ENCODE measurements around the gene NHLRC1.

Gene NHLRC1

DNA sequence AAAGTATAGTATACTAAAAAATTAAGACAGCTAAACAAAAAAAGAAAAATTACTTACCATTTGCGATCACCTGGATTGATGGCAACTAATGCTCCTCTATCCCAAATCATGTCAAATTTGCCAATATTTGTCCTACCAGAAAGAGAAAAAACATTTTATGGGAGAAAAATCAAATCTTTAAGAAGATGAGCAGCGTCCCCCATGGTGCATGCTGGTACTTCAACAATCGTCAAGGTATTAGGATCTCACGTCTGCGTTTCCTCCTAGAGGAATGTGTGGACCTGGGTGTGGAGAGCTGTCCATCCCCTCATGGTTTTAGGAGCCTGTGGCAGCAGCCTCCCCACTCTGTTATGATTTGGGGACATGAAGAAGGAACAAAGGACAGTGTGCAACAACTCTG is 16.4 kb upstream of the NHLRC1 start:
- no peak for DNase-seq

DNA sequence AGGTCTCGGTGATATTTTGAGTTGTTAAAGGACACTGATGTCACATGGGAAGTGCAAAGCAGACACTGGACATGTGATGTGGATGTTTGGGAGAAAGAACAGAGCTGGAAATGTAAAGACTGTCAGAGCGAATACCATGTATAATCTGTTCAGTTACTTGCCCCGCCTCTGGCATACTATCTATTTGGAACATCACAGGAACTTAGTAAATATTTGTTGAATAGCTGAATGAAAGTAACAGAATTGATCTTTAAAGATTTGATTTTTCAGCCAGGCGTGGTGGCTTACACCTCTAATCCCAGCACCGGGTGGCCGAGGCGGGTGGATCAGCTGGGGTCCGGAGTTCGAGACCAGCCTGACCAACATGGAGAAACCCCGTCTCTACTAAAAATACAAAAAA is 13.8 kb upstream of the NHLRC1 start:
- no peak for DNase-seq

DNA sequence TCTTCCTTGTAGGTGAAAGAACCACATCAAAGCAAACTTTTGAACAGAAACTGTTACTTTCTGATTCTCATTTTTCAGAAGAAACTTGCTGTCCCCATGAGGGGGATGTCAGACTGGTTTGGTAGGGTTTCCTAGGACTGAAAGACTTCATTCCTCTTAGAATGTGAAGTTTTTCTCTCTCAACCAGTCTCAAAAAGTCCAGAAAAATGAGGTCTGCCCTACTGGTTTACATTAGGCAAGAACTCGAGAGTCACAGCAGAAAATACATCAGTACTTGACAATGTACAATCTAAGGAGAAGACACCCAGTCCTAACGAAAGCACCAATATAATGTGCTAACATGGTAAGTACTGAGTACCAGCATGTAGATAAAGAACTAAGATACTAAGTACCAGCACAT is 12.7 kb upstream of the NHLRC1 start:
- DNase-seq = no peak

DNA sequence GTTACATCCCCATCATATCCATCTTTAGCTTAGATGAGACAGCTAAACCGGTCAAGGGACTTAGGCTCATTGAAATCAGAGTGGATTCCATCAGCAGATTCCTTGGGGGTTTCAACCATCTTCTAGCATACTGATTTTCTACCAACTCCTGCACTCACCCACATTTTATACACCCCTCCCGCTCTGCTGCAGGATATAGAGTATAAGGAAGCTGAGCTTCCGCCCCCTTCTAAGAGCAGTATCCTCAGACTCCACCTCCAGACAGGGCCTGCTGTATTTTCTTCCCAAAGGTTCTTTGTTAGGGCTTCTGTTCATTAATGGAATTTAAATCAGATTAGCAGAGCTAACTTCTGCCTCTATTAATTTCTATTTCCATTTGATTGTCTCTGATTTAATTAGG is 9.9 kb upstream of the NHLRC1 start:
- DNase-seq = no peak

DNA sequence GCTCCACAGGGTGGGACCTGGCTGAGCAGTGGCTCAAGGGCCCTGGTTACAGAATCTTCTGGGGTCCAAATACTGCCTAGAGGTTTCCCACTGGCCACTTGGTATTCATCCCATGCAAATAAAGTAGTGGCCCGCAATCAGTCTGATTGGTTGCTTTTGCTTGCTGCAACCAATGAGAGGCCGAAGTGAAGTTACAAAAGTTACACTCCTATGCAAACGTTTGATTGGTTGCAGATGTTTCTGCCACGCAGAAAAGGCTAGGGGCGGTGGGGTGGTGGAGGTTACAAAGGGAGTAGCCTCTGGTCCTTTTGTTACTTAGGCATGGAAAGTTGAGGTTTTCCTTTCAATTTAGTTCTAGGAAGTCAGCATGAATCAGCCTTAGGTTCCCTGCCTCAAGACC is 3.6 kb upstream of the NHLRC1 start:
- no peak for DNase-seq

DNA sequence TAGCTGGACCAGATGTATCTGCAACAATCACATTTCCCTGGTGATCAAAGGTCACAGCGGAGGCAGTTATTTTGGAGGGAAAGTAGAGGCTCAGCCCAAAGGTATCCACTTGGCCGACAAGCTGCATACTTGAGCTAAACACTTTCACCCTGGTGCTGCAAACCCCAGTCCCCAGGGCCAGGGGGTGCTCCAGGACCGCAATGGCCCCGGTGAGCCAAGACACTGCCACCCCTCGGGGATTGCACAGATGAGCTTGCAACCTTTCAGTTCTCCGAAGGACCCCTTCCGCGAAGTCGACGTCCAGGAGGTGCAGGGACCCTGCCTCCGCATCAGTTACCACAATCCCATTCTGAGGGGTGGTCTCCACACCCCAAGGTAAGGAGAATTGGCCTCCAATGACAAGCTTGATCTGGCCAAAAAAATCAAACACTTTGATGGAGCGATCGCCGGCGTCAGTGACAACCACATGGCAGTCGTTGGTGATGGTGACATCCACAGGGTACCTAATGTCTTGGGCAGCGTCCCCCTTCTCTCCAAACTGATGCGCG is 823 bp downstream of the NHLRC1 start:
- no peak for DNase-seq

DNA sequence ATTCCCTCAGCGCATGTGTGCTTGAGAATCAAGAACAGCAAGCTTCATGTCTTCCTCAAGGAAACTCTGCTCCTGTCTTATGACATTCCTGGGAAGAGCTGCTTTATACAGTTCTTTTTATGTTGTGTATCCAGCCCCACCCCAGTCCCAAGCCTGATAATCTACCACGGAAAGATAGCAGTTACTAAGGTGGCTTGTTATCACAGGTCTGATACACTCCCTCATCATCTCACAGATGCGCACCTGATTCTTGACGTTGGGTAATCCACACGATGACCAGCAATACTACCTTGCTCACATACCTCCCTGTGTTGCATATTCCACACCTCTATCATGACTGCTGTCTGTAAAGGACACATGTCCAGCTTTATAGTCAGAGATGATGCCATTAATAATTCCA is 3.2 kb downstream of the NHLRC1 start:
- no peak for DNase-seq

DNA sequence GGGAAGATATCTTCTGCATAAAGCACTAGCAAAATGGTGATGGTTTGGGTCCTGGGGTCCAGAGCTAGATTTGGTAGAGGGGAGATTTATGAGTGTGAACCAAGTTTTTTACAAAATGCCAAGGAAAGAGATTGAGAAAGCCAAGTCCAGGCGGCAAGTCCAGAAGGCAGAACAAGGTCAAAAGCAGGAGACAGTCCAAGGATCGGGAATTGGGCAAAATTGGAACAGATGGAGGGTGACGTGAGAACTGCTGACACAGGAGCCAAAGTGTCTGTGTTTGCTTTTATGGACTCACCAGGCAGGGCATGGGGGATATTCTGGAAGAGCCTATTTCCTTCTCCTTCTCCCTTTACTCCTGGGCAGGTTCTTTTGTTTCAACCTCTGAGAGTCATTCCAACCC is 4.1 kb downstream of the NHLRC1 start:
- no peak for DNase-seq

DNA sequence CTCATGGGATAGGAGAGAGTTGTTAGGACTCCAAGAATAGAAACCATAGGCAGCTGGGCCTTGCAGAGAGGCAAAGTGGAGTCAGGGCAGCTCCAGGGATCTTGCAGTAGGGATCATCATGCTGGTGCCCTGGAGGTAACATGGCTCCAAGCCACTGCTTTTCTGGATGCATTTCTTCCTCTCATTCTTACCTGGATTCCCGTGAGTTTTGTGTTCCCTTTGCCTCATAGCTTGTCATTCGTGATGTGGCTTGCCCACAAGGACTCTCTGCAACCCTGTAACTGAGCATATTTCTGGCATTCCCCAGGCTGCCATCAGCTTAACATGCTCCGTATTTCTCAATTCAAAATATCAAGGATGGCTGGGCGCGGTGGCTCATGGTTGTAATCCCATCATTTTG is 5.3 kb downstream of the NHLRC1 start:
- DNase-seq = no peak

DNA sequence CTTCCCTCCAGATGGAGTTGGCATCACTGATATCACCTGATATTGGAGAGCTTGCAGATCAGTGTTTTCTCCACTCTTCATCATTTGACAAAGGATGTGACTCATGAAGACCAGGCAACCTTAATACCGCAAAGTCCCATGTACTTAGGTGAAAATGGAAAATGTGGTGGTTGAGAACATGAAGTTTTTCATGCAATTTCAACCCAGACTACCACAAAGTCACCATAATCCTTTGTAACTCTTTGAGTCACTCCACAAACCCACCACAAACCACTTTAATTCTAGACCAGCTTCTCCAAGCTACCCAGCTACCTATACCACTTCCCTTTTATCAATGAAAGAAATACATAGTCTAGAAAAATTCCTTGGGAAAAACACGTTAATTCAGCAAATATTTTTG is 7.1 kb downstream of the NHLRC1 start:
- DNase-seq = no peak

DNA sequence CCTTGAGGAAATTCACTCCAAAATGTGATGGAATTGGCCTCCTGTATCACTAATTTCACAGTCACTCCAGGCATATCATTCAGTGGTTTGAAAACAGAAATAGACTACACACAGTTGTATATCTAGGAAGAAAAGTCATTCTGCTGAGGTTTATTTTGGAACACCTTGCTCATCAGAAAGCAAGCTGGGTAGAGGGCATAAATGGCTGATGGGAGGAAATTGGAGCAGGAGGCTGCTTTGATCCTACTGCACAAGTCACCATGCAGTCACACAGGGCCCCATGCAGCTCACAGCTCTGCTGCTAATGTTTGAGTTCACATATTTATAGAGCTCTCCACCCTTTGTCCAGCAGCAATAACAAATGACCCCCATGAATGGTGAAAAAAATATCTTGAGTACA is 12.3 kb downstream of the NHLRC1 start:
- DNase-seq = no peak

DNA sequence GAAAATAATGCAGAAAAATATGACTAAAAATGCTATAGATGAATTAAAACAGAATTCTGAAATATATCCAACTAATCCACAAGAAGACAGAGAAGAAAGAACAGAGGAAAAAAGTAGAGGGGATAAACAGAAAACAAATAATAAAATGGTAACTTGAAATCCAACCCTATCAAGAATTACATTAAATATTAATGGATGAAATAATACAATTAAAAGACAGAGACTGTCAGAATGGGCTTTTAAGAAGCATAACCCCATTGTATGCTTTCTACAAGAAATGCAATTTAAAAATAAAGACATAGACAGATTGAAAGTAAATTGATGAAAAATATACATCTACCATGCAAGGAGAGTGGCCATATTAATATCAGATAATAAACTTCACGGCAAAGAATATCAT is 15.4 kb downstream of the NHLRC1 start:
- DNase-seq = no peak

DNA sequence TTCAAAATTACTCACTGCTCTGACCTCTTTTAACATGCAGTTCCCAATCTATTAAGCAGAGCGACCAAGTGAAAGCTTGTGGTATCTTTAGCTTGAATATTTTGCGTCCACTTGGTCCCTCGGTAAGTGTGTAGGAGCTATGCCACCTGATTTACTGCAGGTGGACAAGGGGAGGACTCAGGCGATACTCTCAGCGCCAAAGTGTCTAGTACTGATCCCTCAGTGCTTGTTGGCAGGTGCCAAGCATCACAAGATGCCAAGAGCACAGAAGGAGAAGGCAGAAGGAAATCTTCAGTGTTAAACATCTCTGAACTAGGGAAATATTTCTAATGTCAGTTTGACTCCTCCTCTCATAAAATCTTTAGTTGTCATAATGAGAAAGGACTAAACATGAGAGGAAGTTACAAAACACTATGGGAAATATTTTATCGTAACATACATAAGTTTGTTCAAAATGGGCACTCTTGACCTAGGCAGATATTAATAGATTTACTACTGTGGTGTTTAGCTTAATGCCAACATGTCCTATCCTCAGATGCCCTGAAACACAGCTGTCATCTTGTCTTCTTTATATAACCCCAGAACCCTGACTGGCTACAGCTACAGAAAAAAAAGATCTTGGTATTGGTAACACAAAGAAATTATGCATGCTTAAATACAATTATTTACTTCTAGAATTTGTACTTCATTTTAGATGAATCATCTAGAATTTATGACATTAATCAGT is 19.5 kb downstream of the NHLRC1 start:
- DNase-seq = no peak

DNA sequence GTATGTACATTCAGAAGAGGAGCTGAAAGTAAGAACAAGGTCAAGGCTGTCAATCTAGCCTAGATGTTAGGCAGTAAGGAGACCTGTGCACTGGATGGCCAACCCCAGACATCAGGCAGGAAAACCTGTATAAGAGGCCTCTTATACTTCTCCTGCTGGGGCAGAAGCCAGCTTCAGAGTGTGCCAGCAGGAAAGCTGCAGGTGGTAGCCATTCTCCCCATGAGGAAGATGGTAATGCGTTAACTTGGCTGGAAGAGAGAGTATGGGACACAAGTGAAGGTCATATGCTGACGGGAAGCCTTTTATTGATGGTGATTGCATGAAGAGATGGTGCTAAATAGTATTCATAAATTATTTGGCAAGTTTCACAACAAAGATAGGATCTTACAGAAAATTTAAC is 20.6 kb downstream of the NHLRC1 start:
- no peak for DNase-seq

DNA sequence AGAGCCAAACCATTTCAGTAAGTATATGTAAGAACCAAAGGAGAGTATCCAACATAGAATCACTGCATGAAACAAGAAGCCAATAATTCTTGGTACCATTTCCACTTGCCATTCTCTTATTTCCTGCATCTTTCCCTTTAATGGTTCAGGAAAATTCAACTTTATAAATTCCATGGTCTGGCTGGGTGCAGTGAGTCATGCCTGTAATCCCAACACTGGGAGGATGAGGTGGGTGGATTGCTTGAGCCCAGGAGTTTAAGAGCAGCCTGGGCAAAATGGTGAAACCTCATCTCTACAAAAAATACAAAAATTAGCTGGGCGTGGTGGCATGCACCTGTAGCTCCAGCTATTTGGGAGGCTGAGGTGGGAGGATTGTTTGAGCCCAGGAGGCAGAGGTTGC is 21.2 kb downstream of the NHLRC1 start:
- no peak for DNase-seq

DNA sequence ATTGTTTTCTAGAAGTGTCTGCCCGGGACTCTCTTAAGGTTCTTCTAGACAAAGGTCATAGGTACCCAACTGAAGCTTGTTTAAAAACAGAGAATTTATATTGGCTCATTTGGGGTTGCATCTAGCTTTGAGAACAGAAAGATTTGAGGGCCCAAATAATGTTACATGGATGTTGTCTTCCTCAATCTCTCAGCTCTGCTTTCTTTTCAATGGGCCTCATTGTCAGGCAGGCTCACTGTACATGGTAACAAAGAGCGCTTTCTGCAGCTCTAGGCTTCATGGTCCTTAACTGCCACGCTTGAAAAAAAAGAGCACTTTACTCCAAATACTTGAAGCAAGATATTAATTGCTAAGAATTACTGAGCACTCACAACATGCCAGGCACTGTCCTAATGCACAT is 22.2 kb downstream of the NHLRC1 start:
- DNase-seq = no peak

DNA sequence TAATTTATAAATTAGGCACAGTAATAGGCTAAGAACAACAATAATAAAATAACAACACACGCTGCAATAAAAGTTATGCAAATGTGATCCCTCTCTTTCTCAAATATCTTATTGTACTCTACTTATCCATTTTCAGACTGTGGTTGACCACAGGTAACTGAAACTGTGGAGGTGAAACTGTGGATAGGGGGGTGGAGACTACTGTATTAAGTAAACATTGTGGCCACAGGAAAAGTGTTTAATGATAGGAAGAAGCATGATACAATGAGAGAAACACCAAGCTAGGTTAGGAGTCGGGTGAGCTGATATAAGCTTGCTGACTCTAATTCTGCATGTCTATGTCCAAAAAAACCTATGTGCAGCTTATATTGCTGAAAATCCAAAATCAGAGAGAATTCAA is 23.0 kb downstream of the NHLRC1 start:
- no peak for DNase-seq

DNA sequence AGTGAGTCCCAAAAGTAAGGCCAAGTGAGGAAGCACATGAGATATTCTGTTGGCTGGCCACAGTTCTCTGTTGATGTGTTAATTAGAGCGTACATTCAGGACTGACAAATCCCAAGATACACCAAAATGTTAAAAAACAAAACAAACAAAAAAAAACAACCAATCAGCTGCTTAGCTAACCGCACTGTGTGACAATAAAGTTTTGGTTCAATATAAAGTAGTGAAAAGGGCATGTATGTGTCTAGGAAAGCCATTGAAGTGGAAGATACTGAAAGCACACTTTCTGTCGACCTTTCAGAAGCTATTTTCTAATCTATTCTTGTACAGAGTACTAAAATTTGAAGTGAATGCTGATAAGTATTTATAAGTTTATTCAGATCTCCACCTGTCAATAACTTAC is 26.1 kb downstream of the NHLRC1 start:
- DNase-seq = no peak

DNA sequence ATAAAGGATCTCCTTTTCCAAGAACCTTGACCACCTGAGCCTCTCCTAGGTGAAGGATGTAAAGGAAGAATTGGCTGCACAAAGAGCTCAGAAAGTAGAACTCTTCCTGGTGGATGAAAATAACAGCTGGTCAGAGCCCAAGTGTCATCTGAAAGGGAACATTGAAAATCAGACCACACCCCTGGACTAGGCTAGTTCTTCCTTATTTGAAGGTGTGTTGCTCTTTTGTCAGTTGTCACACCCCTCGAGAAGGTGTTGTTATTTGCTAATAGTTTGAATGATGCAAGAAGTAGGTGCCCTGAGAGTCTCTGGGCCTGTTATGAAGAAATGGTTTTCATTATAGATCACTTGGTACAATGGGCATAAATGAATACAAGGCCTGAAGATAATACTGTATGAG is 31.1 kb downstream of the NHLRC1 start:
- DNase-seq = no peak

DNA sequence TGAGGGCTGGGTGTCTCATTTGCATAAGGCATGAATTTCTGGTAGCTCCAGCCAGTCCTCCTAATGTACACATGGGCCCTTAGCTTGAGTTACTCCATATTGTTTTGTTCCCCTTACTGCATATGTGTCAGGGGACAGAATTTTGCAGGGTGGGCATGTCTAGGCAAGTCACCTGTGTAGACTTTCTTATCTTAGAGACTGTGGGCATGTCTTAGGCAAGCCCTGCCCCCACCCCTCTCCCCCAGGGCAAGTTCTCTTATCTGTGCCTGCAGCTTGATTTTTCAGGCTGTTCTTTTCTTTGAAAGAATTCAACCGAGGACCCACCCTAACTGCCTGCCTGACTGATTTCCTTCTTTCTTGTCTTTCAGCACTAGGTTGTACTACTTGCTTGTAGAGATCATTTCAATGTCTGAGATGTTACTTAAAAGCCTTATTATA is 32.1 kb downstream of the NHLRC1 start:
- DNase-seq = no peak

DNA sequence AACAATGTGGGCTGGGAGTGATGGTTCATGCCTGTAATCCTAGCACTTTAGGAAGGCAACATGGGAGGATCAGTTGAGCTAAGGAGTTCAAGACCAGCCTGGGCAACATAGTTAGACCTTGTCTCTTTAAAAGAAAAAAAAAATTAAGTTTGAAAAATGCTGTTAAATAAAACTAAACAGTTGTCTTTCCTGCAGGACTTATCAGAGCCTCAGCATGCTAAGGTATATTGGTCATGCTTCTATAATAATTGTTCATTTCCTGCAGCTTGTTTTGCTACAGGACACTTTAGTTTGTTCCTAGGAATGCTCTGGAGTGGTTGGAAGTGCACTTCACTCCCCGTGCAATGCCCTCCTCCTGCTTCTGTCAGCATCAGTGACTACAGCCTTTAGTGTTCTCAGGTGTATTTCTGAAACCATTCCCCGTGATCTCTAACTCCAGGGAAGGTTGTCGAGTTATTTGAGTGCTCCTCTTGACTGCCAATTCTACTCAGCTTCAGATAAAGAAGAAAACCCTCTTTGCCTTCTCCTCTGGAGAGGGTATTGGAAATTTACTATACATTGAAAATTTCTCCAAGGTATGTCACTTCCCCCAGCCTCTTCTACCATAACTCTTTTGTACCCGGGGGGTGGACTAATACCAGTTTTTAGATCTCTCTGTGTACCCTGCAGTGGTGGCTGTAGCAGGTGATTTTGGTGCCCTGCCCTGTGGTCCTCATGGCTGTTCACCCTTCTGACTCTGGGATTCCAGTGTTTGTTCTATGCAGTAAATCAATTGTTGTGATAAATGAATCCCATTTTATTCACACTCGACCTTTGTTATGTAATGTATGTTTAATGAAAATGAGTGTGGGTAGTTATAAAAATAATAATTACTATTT is 33.8 kb downstream of the NHLRC1 start:
- DNase-seq = no peak

DNA sequence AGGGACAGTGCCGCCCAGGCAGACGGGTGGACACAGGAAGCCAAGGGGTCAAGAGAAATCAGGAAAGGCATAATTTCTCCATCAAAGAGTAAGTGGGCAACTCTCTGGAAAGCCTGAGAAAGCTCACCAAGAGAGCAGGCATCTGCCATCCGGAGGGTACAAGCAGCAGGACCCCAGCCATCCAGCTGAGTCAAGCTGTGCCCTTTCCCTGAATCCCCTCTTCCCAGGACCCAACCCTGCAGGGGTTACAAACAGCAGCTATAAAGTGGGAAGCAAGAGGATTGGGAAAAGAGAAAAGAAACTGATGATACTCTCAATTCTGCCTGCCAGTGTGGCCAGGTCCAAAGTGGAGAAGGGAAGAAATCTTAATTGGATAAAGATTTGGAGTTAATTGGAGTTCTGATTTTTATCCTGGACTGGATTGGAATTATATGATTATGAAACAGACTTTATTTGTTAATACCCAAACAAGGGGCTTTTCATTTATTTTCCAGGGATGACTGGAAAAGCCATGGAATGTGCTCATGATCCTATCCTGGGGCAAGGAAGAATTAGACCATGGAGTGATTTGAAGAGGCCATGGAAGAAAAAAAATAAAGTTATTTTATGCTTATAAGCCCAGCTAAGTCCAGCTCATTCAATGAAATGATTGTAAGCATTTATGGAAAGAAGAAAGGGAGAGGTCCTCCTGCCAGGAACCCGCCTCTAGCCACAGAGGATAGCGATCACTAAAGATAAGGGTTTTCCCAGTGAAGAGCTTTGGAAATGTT is 34.9 kb downstream of the NHLRC1 start:
- no peak for DNase-seq

DNA sequence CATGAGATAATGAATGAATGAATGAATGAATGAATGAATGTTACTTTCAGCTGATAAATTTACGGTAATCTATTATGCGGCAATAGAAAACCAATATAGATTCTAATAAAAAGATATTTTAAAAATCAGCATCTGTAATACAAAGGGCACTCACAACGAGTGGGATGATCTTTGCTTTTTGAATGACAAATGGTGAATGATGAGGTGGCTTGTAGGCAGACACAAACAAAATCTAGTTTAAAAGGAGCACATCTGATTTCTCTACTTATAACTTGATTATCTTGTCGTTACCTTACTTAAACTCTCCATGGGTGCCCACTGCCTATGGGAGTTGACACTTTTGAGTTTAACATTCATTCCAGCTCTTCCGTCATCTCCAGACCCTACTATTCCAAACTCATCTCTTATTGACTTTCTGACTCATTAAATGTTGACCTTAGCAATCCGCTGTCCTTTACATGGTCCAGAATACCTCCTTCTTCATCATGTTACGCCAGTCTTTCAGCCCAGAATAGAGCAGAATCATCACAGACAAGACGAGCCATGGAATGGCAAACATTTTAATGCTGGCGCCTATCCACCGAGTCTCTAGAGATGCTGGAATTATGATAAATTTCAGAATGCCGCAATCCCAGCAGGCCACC is 41.3 kb downstream of the NHLRC1 start:
- DNase-seq = no peak
